ENCODE data around the gene ZNF385B.

DNA sequence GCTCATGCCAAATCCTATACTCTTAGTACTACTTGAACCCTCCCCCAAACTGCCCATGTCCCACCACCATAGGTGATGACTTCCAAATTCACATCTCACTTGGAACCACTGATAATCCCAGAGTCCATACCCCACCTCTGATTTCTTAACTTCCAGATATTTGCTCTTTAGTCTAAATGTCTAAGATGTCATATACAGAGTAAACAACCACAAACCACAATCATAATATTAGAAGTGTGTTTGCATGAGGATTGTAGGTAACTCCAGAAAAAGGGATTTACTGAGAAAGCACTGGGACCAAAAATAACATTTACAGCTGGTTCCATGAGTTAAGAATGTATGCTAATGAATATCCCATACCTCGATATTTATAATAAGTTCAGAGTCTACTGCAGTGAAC, 146.2 kb downstream of the ZNF385B start:
- TF ChIP-seq EZH2 (IDR thresholded peaks at IDR 0.05) = no peak
- TF ChIP-seq, protein P1, sequence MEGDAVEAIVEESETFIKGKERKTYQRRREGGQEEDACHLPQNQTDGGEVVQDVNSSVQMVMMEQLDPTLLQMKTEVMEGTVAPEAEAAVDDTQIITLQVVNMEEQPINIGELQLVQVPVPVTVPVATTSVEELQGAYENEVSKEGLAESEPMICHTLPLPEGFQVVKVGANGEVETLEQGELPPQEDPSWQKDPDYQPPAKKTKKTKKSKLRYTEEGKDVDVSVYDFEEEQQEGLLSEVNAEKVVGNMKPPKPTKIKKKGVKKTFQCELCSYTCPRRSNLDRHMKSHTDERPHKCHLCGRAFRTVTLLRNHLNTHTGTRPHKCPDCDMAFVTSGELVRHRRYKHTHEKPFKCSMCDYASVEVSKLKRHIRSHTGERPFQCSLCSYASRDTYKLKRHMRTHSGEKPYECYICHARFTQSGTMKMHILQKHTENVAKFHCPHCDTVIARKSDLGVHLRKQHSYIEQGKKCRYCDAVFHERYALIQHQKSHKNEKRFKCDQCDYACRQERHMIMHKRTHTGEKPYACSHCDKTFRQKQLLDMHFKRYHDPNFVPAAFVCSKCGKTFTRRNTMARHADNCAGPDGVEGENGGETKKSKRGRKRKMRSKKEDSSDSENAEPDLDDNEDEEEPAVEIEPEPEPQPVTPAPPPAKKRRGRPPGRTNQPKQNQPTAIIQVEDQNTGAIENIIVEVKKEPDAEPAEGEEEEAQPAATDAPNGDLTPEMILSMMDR (IDR thresholded peaks at IDR 0.05) = no peak

Measured in neural progenitor cell (in vitro differentiated cells).